Brain microvascular endothelial cell (primary cell): ENCODE measurements around the gene INCA1.

ENCODE experiments used
- DNase-seq: peaks from one replicate; pipeline ENCODE4 v3.0.0-alpha.2; 2020
- H3K27ac ChIP-seq: fragments of 250-450 bp; sonication (Bioruptor Pico); 2 replicates; pipeline ENCODE4 v1.5.1; 2020; ENCODE audit warnings: mild to moderate bottlenecking, moderate library complexity
- H3K27me3 ChIP-seq: fragments of 250-450 bp; sonication (Bioruptor Pico); replicated peaks from 2 replicates; pipeline ENCODE4 v1.5.1; 2020; ENCODE audit warnings: mild to moderate bottlenecking
- H3K36me3 ChIP-seq: fragments of 250-450 bp; sonication (Bioruptor Pico); replicated peaks from 2 replicates; pipeline ENCODE4 v1.5.1; 2020; ENCODE audit warnings: mild to moderate bottlenecking
- H3K4me3 ChIP-seq: 2 replicates; pipeline ENCODE4 v1.5.1; 2011; ENCODE audit warnings: low read depth, mild to moderate bottlenecking, control low read depth, low read length, moderate library complexity
- in situ Hi-C: cut with HindIII; loops from 2 replicates; pipeline ENCODE4 v1.10.0; 2017; ENCODE audit warnings: low sequenced_read_pairs, low pct_ligation_motif_present
- TF ChIP-seq, protein P1 (sequence below): IDR thresholded peaks from 2 replicates; pipeline ENCODE4 v1.5.1; 2011; ENCODE audit warnings: low read depth, mild to moderate bottlenecking, moderate library complexity, low read length, control low read depth, inconsistent platforms; ENCODE audit errors: missing control alignments

Gene INCA1

GRCh38 chr17:5022171-5022711, 24.9 kb upstream of the INCA1 start:
- in situ Hi-C loops, result no loop called here
- DNase-seq, result no peak
- Histone ChIP-seq H3K27me3 (no peaks in the 10 kb centered on the region), H3K27ac (no peak overlapping the region), H3K4me3 (no peak overlapping the region), H3K36me3 (peaks cover 52% of the 10 kb centered on the region)
- TF ChIP-seq, protein P1, sequence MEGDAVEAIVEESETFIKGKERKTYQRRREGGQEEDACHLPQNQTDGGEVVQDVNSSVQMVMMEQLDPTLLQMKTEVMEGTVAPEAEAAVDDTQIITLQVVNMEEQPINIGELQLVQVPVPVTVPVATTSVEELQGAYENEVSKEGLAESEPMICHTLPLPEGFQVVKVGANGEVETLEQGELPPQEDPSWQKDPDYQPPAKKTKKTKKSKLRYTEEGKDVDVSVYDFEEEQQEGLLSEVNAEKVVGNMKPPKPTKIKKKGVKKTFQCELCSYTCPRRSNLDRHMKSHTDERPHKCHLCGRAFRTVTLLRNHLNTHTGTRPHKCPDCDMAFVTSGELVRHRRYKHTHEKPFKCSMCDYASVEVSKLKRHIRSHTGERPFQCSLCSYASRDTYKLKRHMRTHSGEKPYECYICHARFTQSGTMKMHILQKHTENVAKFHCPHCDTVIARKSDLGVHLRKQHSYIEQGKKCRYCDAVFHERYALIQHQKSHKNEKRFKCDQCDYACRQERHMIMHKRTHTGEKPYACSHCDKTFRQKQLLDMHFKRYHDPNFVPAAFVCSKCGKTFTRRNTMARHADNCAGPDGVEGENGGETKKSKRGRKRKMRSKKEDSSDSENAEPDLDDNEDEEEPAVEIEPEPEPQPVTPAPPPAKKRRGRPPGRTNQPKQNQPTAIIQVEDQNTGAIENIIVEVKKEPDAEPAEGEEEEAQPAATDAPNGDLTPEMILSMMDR, result no peak

DNA sequence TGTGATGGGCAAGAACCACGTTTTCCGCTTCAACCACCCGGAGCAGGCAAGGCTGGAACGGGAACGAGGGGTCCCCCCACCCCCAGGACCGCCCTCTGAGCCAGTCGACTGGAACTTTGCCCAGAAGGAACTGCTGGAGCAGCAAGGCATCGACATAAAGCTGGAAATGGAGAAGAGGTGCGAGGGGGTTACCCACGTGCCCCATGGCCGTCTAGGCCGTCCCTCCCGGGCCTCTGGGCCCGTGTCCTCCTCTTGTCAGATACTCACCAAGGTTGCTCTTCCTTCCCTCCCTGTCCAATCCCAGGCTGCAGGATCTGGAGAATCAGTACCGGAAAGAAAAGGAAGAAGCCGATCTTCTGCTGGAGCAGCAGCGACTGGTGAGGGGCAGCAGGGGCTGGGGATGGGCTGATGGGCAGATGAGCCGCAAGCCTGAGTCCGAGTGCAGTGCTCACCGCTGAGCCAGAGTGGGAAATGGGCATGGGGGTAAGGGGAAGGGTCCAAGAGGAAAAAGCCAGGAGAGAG, 23.2 kb upstream of the INCA1 start:
- in situ Hi-C loops, result no loop called here
- Histone ChIP-seq H3K27ac (no peak overlapping the region), H3K36me3 (peaks cover 65% of the 10 kb centered on the region), H3K27me3 (no peaks in the 10 kb centered on the region), H3K4me3 (no peak overlapping the region)
- DNase-seq, result no peak
- TF ChIP-seq, protein P1, result no peak

- DNase-seq, result no peak
- in situ Hi-C loops, result no loop called here
- Histone ChIP-seq H3K27me3 (no peaks in the 10 kb centered on the region), H3K36me3 (peaks cover 70% of the 10 kb centered on the region), H3K4me3 (no peak overlapping the region), H3K27ac (no peak overlapping the region)
- TF ChIP-seq, protein P1, result peak; percentile 37
Measured at GRCh38 chr17:5019475-5019956, 22.2 kb upstream of the INCA1 start.

DNA sequence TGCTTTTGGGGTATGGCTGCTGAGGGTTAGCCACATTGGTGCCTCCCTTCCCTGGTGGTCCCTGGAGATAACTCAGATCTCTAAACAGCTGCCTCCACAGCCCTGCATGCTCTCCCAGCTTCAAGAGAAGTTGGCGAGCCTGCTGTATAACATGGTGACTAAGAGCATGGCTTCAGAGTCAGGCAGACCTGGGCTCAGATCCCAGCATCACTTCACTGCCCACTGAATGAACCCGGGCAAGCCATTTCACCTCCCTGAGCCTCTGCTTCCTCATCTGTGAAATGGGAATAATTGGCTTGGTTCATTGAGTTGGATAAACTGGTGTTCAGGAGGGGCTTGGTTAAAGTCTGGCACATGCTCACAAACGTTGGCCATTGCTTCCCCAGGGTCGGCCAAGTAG, 17.0 kb upstream of the INCA1 start:
- no peaks in the 10 kb centered on the region for H3K27me3 ChIP-seq
- TF ChIP-seq, protein P1, result no peak
- H3K27ac ChIP-seq, result no peak overlapping the region
- H3K4me3 ChIP-seq, result no peak overlapping the region
- DNase-seq, result no peak
- in situ Hi-C loops, result no loop called here
- H3K36me3 ChIP-seq, result peaks cover 61% of the 10 kb centered on the region

GRCh38 chr17:5011928-5012327, 14.6 kb upstream of the INCA1 start:
- TF ChIP-seq, protein P1, result no peak
- Histone ChIP-seq H3K4me3 (no peak overlapping the region), H3K27me3 (no peaks in the 10 kb centered on the region), H3K36me3 (peaks cover 66% of the 10 kb centered on the region), H3K27ac (no peak overlapping the region)
- DNase-seq, result peak; percentile 63
- in situ Hi-C loops, result no loop called here

- no peak for DNase-seq
- TF ChIP-seq, protein P1, result no peak
- Histone ChIP-seq H3K27ac (no peak overlapping the region), H3K4me3 (no peak overlapping the region), H3K27me3 (no peaks in the 10 kb centered on the region), H3K36me3 (peaks cover 72% of the 10 kb centered on the region)
- in situ Hi-C loops, result no loop called here
Measured at GRCh38 chr17:5003214-5003867, 6.0 kb upstream of the INCA1 start.
